Measurements from ENCODE around the gene SCFD1.
"Not testable (repeated sequence)": the region's sequence is repeated elsewhere in the genome, so short reads cannot be mapped to it uniquely, and the experiment has no call there.

Gene SCFD1

GRCh38 chr14:30621940-30622830 is at the start of gene SCFD1:
Gene SCFD1 (plus strand): TSS chr14:30622319. CDS start chr14:30622339, 20 bp downstream.
- peak; percentile 85 for DNase-seq (ENCODE audit: low read depth)

- DNase-seq (ENCODE audit: low read depth), result no peak
Measured at GRCh38 chr14:30572771-30573170, 49.3 kb upstream of the SCFD1 start.

GRCh38 chr14:30573226-30573814 is 48.8 kb upstream of the SCFD1 start:
- DNase-seq (ENCODE audit: low read depth), result peak; percentile 24

- DNase-seq (ENCODE audit: low read depth), result no peak
Measured at GRCh38 chr14:30573966-30574365, 48.2 kb upstream of the SCFD1 start.

GRCh38 chr14:30574777-30575176 is 47.3 kb upstream of the SCFD1 start:
- DNase-seq (ENCODE audit: low read depth), result not testable (repeated sequence)

GRCh38 chr14:30576333-30576732 is 45.8 kb upstream of the SCFD1 start:
- not testable (repeated sequence) for DNase-seq (ENCODE audit: low read depth)

- DNase-seq (ENCODE audit: low read depth), result peak; percentile 42
Measured at GRCh38 chr14:30580616-30581282, 41.4 kb upstream of the SCFD1 start.

- DNase-seq (ENCODE audit: low read depth), result no peak
Measured at GRCh38 chr14:30581283-30581625, 40.9 kb upstream of the SCFD1 start.

- DNase-seq (ENCODE audit: low read depth), result no peak
Measured at GRCh38 chr14:30582376-30582775, 39.7 kb upstream of the SCFD1 start.

- peak; percentile 62 for DNase-seq (ENCODE audit: low read depth)
Measured at GRCh38 chr14:30584058-30584630, 38.0 kb upstream of the SCFD1 start.

GRCh38 chr14:30585204-30585603 is 36.9 kb upstream of the SCFD1 start:
- DNase-seq (ENCODE audit: low read depth), result no peak

GRCh38 chr14:30587141-30587540 is 35.0 kb upstream of the SCFD1 start:
- DNase-seq (ENCODE audit: low read depth), result no peak

GRCh38 chr14:30588873-30589272 is 33.2 kb upstream of the SCFD1 start:
- no peak for DNase-seq (ENCODE audit: low read depth)

GRCh38 chr14:30596935-30597334 is 25.2 kb upstream of the SCFD1 start:
- DNase-seq (ENCODE audit: low read depth), result no peak

GRCh38 chr14:30597504-30597903 is 24.6 kb upstream of the SCFD1 start:
- DNase-seq (ENCODE audit: low read depth), result no peak

- no peak for DNase-seq (ENCODE audit: low read depth)
Measured at GRCh38 chr14:30600922-30601918, 20.9 kb upstream of the SCFD1 start.

- no peak for DNase-seq (ENCODE audit: low read depth)
Measured at GRCh38 chr14:30603402-30603801, 18.7 kb upstream of the SCFD1 start.

GRCh38 chr14:30604696-30605095 is 17.4 kb upstream of the SCFD1 start:
- DNase-seq (ENCODE audit: low read depth), result not testable (repeated sequence)

- DNase-seq (ENCODE audit: low read depth), result no peak
Measured at GRCh38 chr14:30607156-30607780, 14.9 kb upstream of the SCFD1 start.

GRCh38 chr14:30608533-30609006 is 13.5 kb upstream of the SCFD1 start:
- DNase-seq (ENCODE audit: low read depth), result peak; percentile 19
